Hepatocyte (in vitro differentiated cells): Measurements from ENCODE around the gene KCNV2. TPM values are rescaled to one million over a fixed set of nuclear protein-coding genes. Genes with fewer than 3 reads are reported as not detected.

Experiments used
- DNase-seq: peaks from one replicate; pipeline ENCODE4 v3.0.0-alpha.2; 2016; ENCODE audit warnings: low spot score
- H2AFZ ChIP-seq: fragments of 200-600 bp; sonication (generic); 2 replicates; pipeline ENCODE4 v1.6.0; 2016; ENCODE audit warnings: antibody characterized with exemption, mild to moderate bottlenecking
- H3K27ac ChIP-seq: fragments of 200-600 bp; sonication (generic); 2 replicates; pipeline ENCODE4 v1.5.1; 2016; ENCODE audit warnings: mild to moderate bottlenecking
- H3K27me3 ChIP-seq: fragments of 200-600 bp; sonication (generic); 2 replicates; pipeline ENCODE4 v1.6.1; 2016
- H3K36me3 ChIP-seq: fragments of 200-600 bp; sonication (generic); replicated peaks from 2 replicates; pipeline ENCODE4 v1.5.1; 2016; ENCODE audit warnings: low read depth; ENCODE audit not compliant: insufficient read depth
- H3K4me1 ChIP-seq: fragments of 200-600 bp; sonication (generic); 2 replicates; pipeline ENCODE4 v1.5.1; 2016; ENCODE audit warnings: mild to moderate bottlenecking, moderate library complexity; ENCODE audit not compliant: insufficient read depth
- H3K4me2 ChIP-seq: fragments of 200-600 bp; sonication (generic); 2 replicates; pipeline ENCODE4 v1.6.0; 2016
- H3K4me3 ChIP-seq: fragments of 200-600 bp; sonication (generic); 2 replicates; pipeline ENCODE4 v1.5.1; 2016; ENCODE audit warnings: mild to moderate bottlenecking
- H3K79me2 ChIP-seq: fragments of 200-600 bp; sonication (generic); 2 replicates; pipeline ENCODE4 v1.6.0; 2017; ENCODE audit warnings: mild to moderate bottlenecking
- H3K9me2 ChIP-seq: fragments of 200-600 bp; sonication (generic); replicated peaks from 2 replicates; pipeline ENCODE4 v1.6.0; 2017; ENCODE audit warnings: mild to moderate bottlenecking; ENCODE audit not compliant: insufficient read depth
- H3K9me3 ChIP-seq: fragments of 200-600 bp; sonication (generic); 2 replicates; pipeline ENCODE4 v1.5.1; 2016; ENCODE audit warnings: low read depth, mild to moderate bottlenecking
- H4K20me1 ChIP-seq: fragments of 200-600 bp; sonication (generic); 2 replicates; pipeline ENCODE4 v1.6.0; 2016; ENCODE audit warnings: mild to moderate bottlenecking; ENCODE audit not compliant: insufficient read depth, poor library complexity, severe bottlenecking
- EZH2 ChIP-seq: fragments of 200-600 bp; sonication (generic); IDR thresholded peaks from 2 replicates; pipeline ENCODE4 v1.6.1; 2016; ENCODE audit warnings: antibody characterized with exemption, mild to moderate bottlenecking, borderline replicate concordance
- EZH2phosphoT487 ChIP-seq: fragments of 200-600 bp; sonication (generic); IDR thresholded peaks from one replicate; pipeline ENCODE4 v1.6.1; 2018; ENCODE audit warnings: antibody characterized with exemption, mild to moderate bottlenecking, low read depth, moderate library complexity; ENCODE audit not compliant: unreplicated experiment, severe bottlenecking
- WGBS: methylation state at CpG from one replicate; pipeline ENCODE4 v1.1.6; 2016; ENCODE audit warnings: low lambda C conversion rate; ENCODE audit errors: missing lambda C conversion rate; 5-methylcytosine and 5-hydroxymethylcytosine counted together
- polyA plus RNA-seq: library from polyadenylated mRNA; unstranded; fragments of >200 nt; fragmentation: Nextera tagmentation; extraction: Ambion mirVana; gene quantifications from 2 replicates; pipeline ENCODE4 v1.2.1, GENCODE V29; 2016
- total RNA-seq: library from RNA; depleted of rRNA; stranded (reverse); fragments of >200 nt; gene quantifications from 2 replicates; pipeline ENCODE4 v1.2.3, GENCODE V29; 2014
- TF ChIP-seq, protein P1 (sequence below): fragments of 200-600 bp; sonication (generic); IDR thresholded peaks from 2 replicates; pipeline ENCODE4 v1.5.1; 2016; ENCODE audit warnings: antibody characterized with exemption, mild to moderate bottlenecking; ENCODE audit not compliant: poor library complexity

The KCNV2 gene
- total RNA-seq (not detected in 2 replicates), polyA plus RNA-seq (0.13 TPM in 1 of 2 replicates, not detected in the other)

DNA sequence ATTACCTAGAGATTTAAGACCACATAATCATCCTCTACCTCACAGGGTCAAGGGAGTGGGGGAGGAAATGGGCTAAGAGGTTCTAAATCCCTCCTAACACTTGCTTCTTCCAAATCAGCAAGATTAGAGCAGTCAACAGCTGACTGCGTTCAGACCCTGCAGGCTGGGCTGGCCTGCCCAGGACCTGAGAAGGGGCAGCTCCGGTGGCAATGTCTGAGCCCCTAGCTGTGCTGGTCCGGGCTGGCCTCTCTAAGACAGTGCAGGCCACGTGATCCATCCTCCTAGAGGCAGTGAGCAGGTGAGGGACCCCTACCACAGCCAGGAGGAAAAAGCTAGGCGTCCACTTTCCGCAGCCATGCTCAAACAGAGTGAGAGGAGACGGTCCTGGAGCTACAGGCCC, at the start of gene KCNV2:
KCNV2 (plus strand) TSS at position 126 of the 400 bp plus-strand sequence; CDS start at position 356, 230 bp downstream.
- H3K9me2 ChIP-seq, result no peaks in the 10 kb centered on the region
- H3K79me2 ChIP-seq, result no peaks in the 10 kb centered on the region
- DNase-seq, result no peak
- H3K4me1 ChIP-seq, result no peaks in the 10 kb centered on the region
- H3K36me3 ChIP-seq, result no peaks in the 10 kb centered on the region
- WGBS, result 76% methylated on average over 7 of the region's 7 CpGs
- H3K4me2 ChIP-seq, result no peak within 1 kb of the TSS
- H3K9me3 ChIP-seq, result no peaks in the 10 kb centered on the region
- H3K27ac ChIP-seq, result no peak within 1 kb of the TSS
- TF ChIP-seq EZH2, result no peak
- no peak for TF ChIP-seq EZH2phosphoT487
- no peak within 1 kb of the TSS for H2AFZ ChIP-seq
- H3K4me3 ChIP-seq, result no peak within 1 kb of the TSS
- no peaks in the 10 kb centered on the region for H3K27me3 ChIP-seq
- H4K20me1 ChIP-seq, result no peaks in the 10 kb centered on the region

DNA sequence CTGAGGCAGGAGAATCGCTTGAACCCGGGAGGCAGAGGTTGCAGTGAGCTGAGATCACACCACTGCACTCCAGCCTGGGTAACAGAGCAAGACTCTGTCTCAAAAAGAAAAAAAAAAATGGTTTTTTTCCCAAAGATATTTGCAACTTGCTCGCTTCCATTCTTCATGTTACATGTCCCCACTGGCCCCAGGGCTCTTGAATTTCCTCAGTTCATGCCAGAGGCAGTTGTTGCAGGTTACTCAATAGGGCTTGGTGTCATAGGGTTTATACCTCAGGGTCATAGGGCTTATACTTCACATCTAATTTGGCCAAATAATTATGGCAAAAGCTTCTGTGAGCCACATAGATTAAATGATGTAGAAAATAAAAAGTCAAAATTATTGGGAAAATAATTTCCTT, 44.1 kb upstream of the KCNV2 start:
- Histone ChIP-seq H3K36me3 (no peaks in the 10 kb centered on the region), H4K20me1 (no peaks in the 10 kb centered on the region), H3K79me2 (no peaks in the 10 kb centered on the region), H3K27me3 (no peaks in the 10 kb centered on the region), H3K4me2 (no peak overlapping the region), H3K4me3 (no peak overlapping the region), H3K27ac (no peak overlapping the region), H3K9me2 (no peaks in the 10 kb centered on the region), H2AFZ (no peak overlapping the region), H3K4me1 (no peaks in the 10 kb centered on the region), H3K9me3 (no peaks in the 10 kb centered on the region)
- TF ChIP-seq EZH2 (no peak), EZH2phosphoT487 (no peak)
- TF ChIP-seq, protein P1, sequence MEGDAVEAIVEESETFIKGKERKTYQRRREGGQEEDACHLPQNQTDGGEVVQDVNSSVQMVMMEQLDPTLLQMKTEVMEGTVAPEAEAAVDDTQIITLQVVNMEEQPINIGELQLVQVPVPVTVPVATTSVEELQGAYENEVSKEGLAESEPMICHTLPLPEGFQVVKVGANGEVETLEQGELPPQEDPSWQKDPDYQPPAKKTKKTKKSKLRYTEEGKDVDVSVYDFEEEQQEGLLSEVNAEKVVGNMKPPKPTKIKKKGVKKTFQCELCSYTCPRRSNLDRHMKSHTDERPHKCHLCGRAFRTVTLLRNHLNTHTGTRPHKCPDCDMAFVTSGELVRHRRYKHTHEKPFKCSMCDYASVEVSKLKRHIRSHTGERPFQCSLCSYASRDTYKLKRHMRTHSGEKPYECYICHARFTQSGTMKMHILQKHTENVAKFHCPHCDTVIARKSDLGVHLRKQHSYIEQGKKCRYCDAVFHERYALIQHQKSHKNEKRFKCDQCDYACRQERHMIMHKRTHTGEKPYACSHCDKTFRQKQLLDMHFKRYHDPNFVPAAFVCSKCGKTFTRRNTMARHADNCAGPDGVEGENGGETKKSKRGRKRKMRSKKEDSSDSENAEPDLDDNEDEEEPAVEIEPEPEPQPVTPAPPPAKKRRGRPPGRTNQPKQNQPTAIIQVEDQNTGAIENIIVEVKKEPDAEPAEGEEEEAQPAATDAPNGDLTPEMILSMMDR, result no peak
- 100% methylated on average over 3 of the region's 3 CpGs for WGBS
- DNase-seq, result no peak

DNA sequence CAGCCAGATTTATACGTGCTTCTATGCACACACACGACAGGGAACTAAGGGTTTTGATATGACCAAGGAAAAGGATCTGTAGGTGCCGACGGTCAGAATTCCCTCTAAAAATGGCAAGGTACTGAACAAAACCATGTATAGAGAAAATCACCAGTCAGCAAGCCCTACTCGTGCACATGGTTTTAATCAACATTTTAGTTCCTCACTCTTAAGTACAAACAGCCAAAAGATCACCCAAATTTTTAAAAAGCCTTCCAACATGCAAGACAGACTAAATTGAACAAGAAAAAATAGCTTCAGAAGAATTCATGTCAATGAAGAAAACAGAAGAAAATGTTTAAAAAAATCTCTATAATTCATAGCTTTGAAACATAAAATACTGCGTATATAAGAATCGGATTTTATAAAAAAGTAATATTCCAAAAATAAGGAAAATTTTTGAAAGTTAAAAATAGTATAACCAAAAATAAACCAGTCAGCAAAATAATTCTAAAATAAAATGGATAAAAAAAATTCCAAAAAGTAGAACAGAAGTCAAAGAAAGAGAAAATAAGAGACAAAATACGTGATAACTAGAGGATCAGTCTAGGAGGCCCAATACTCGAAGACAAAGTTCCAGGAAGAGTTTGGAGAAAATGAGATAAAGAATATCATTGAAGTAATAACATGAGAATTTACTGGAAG, 43.0 kb upstream of the KCNV2 start:
- Histone ChIP-seq H4K20me1 (no peaks in the 10 kb centered on the region), H3K79me2 (no peaks in the 10 kb centered on the region), H2AFZ (no peak overlapping the region), H3K36me3 (no peaks in the 10 kb centered on the region), H3K9me2 (no peaks in the 10 kb centered on the region), H3K4me2 (no peak overlapping the region), H3K27ac (no peak overlapping the region), H3K9me3 (no peaks in the 10 kb centered on the region), H3K4me1 (no peaks in the 10 kb centered on the region), H3K27me3 (no peaks in the 10 kb centered on the region), H3K4me3 (no peak overlapping the region)
- WGBS, result 69% methylated on average over 9 of the region's 9 CpGs
- TF ChIP-seq EZH2phosphoT487 (no peak), EZH2 (no peak)
- TF ChIP-seq, protein P1, result no peak
- DNase-seq, result no peak

DNA sequence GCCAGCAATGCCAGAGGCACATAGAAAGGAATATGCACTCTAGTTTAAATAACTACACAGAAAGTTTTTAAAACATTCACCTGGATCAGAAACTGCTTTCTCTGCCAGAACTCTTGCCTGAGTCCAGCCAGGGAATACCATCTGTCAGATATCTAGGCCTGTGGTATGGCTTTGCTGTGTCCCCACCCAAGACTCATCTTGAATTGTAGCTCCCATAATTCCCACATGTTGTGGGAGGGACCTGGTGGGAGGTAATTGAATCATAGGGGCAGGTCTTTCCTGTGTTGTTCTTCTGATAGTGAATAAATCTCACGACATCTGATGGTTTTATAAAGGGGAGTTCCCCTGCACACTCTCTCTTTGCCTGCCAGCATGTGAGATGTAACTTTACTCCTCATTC, 41.5 kb upstream of the KCNV2 start:
- no peaks in the 10 kb centered on the region for H3K27me3 ChIP-seq
- no peaks in the 10 kb centered on the region for H3K4me1 ChIP-seq
- DNase-seq, result no peak
- TF ChIP-seq EZH2 (no peak), EZH2phosphoT487 (no peak)
- TF ChIP-seq, protein P1, result no peak
- H4K20me1 ChIP-seq, result no peaks in the 10 kb centered on the region
- no peak overlapping the region for H2AFZ ChIP-seq
- H3K79me2 ChIP-seq, result no peaks in the 10 kb centered on the region
- no peak overlapping the region for H3K27ac ChIP-seq
- H3K36me3 ChIP-seq, result no peaks in the 10 kb centered on the region
- H3K9me3 ChIP-seq, result no peaks in the 10 kb centered on the region
- WGBS, result 71% methylated on average over 1 of the region's 1 CpG
- H3K4me2 ChIP-seq, result no peak overlapping the region
- no peaks in the 10 kb centered on the region for H3K9me2 ChIP-seq
- no peak overlapping the region for H3K4me3 ChIP-seq
